BJ (cell line): Measurements from ENCODE around the gene TMEM273. TPM values are rescaled to one million over a fixed set of nuclear protein-coding genes. Genes with fewer than 3 reads are reported as not detected.

Source experiments
- CTCF ChIA-PET: fragments of 350-600 bp; formaldehyde crosslinking; extraction: SDS; loops from one replicate; lab custom pipeline; 2021; ENCODE audit warnings: antibody characterized with exemption, inconsistent platforms; lab: Yijun Ruan, JAX
- POLR2A ChIA-PET: fragments of 300-600 bp; sonication (Branson Sonifier 250); formaldehyde crosslinking; extraction: SDS; loops from one replicate; lab custom pipeline; 2021; ENCODE audit warnings: antibody characterized with exemption; lab: Charles Lee
- DNase-seq: peaks from one replicate; pipeline ENCODE4 v3.0.0-alpha.2; 2011; ENCODE audit warnings: low read depth
- H3K27me3 ChIP-seq: 2 replicates; pipeline ENCODE4 v1.6.0; 2011; ENCODE audit warnings: low read length; ENCODE audit not compliant: control insufficient read depth, insufficient read depth
- H3K36me3 ChIP-seq: 2 replicates; pipeline ENCODE4 v1.5.1; 2011; ENCODE audit warnings: low read length; ENCODE audit not compliant: control insufficient read depth, insufficient read depth
- H3K4me3 ChIP-seq: 2 replicates; pipeline ENCODE4 v1.5.1; 2011; ENCODE audit warnings: low read depth, mild to moderate bottlenecking, control low read depth, low read length
- CTCF ChIP-seq: IDR thresholded peaks from 2 replicates; pipeline ENCODE4 v1.5.1; 2011; ENCODE audit warnings: low read depth, mild to moderate bottlenecking, control low read depth, inconsistent platforms, low read length, moderate library complexity; ENCODE audit not compliant: insufficient read depth
- polyA plus RNA-seq: library from polyadenylated mRNA; depleted of rRNA; stranded (reverse); fragments of >200 nt; gene quantifications from 2 replicates; pipeline ENCODE4 v1.2.3, GENCODE V29; 2011

The TMEM273 gene
- polyA plus RNA-seq, 1 experiment, result not detected

DNA sequence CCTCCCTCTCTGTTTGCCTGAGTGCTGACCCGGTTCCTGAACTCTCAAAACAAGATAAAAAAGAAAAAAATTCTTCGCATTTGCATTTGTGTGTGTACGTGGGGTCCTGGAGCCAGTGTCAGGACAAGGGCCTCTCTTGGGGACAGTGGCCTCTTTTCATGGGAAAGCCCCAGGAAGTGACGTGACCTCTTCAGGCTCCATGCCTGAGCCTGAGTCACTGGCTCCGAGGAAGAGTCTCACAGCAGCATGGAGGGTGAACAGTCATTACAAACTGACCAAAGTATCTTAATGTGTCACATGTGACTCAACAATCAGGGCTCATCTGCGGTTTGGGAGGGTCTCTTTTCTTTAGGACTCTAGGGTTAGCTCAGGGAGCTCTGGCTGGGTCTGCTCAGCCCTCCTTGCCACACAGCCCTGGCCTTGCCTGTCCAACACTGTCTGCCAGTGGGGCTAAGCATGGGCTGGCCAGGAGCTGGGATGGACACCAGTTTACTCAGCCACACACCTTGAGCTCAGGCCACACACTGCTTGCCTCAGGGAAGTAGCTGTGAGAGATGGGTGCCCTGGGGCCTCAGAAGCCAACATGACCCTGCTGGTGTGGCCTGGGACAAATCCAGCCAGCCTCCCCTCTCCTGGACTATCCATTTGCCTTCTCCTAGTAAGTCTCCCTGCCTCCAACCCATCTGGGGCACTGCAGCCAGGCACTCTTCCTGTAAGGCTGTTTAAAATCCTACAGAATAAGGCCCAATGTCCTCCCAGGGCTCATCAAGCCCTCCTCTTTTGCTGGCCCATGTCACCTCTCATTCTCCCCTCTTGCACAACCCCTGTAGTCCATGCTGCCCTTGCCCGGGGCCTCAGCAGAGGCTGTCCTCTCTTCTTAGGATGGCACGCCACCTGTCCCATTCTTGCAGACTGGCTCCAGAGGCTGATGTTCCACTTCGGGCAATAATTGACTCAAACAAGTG lies 10.5 kb downstream of the TMEM273 start:
- ChIA-PET CTCF (no interaction called here), POLR2A (no interaction called here)
- peak; percentile 48 for DNase-seq
- Histone ChIP-seq H3K27me3 (no peaks in the 10 kb centered on the region; the same call in none of the 2 replicates), H3K36me3 (no peaks in the 10 kb centered on the region), H3K4me3 (no peak overlapping the region)
- TF ChIP-seq CTCF, result no peak

DNA sequence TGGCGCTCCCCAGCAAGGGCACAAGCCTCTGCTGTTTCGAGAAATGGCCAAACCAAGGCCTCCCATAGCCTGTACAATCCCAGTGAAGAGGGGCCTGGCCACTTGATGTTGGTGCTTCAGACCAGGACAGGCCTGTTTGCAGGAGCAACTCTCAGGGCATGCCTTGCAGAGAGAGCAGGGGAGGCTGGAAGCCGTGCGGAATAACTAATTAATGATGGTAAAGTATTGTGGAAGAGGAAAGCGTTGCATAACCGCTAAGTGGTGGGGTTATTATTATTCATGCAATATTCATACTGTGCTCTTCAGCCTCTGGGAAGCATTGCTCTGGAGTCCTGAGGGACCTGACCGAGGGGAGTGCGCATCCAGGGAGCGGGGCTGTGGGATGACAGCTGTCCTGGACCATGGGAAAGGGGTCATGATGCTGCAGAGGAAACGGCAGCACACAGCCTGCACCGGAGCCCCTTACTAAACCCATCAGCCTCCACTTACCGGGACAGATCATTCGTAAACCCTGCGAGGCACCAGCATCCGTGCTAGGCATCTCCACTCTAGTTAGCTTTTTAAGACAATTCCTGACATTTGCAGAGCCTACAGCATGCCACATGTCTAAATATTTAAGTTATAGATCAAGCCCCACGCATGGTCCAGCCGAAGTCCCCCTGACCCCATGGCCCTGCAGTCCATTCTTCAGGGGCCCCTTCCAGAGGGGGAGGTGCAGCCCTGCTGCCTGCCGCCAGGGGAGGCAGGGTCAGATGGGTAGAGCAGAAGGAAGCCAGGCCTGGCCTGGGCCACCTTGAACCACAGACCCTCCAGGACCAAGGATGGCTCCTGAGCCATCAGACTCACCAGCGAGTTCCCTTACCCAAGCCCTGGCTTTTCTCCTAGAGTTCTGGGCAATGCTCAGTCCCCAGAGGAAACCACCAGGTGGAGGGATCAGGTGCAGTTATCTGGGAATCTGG lies 11.6 kb downstream of the TMEM273 start:
- Histone ChIP-seq H3K4me3 (no peak overlapping the region), H3K27me3 (no peaks in the 10 kb centered on the region; the same call in 1 of the 2 replicates), H3K36me3 (no peaks in the 10 kb centered on the region)
- ChIA-PET POLR2A (no interaction called here), CTCF (no interaction called here)
- TF ChIP-seq CTCF, result no peak
- DNase-seq, result no peak

DNA sequence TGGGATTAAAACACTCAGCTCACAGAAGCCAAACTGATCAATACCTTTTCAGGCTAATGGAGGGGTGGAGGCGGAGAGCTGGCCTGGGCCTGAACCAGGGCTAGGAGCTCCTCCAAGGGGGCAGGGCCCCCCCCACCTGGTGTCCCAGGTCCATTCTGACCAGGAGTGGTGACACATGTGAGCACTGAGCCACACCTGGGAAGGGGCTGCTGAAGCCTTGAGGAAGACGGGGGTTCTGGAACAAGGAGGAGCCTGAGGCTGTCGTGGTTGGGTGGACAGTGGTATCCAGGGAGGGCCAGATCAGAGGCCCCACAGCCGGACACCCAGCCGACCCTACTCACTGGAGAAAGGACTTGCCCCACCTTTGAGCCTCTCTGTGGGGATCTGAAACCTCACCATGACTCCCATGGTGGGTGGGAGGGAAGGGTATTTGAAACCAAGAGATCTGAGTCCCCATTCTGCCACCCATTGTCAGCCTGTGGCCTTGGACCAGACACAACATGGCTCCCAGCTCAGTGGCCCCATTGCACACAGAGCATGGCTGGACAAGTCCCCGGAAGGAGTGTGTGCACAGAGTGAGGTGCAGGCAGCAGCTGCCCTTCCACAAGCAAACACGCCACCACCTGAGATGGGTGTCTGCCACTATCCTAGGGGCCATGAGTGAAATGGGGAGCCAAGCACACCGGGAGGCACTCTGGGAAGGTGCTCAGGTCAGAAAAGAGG lies 12.4 kb downstream of the TMEM273 start:
- Histone ChIP-seq H3K4me3 (no peak overlapping the region), H3K36me3 (no peaks in the 10 kb centered on the region), H3K27me3 (no peaks in the 10 kb centered on the region; the same call in 1 of the 2 replicates)
- ChIA-PET POLR2A (no interaction called here), CTCF (interaction anchor here (2.8 kb wide), 1 partner anchor 14 kb away, joined by 14 read pairs; no protein-coding TSS in a partner anchor)
- no peak for TF ChIP-seq CTCF
- no peak for DNase-seq

GRCh38 chr10:49174926-49175500 lies 13.2 kb downstream of the TMEM273 start:
- no peak for TF ChIP-seq CTCF
- Histone ChIP-seq H3K36me3 (no peaks in the 10 kb centered on the region), H3K4me3 (no peak overlapping the region), H3K27me3 (no peaks in the 10 kb centered on the region; the same call in 1 of the 2 replicates)
- POLR2A ChIA-PET, result no interaction called here
- no peak for DNase-seq
- CTCF ChIA-PET, result interaction anchor here (2.8 kb wide), 1 partner anchor 13 kb away, joined by 14 read pairs; no protein-coding TSS in a partner anchor
